Cardiac septum (tissue), 1 donor: Measurements from ENCODE around the gene IRAK4. TPM values are rescaled to one million over a fixed set of nuclear protein-coding genes. Genes with fewer than 3 reads are reported as not detected.
A peak's percentile ranks its signal among the peaks of the same experiment; 100 is the strongest.
"Not testable (repeated sequence)": the region's sequence is repeated elsewhere in the genome, so short reads cannot be mapped to it uniquely, and the experiment has no call there.

ENCODE experiments used
- DNase-seq: peaks from one replicate; pipeline ENCODE4 v3.0.0-alpha.2; 2020; ENCODE audit warnings: low spot score
- intact Hi-C: fragments of 100-400 bp; cut with DNase I; formaldehyde crosslinking; loops from one replicate; pipeline ENCODE4 v1.14.0; 2022
- long read RNA-seq: library from polyadenylated mRNA; unstranded; transcript quantifications from one replicate; pipeline ENCODE4 v2.0.0, GENCODE V29; 2021
- total RNA-seq: library from RNA; stranded (reverse); fragmentation: NEBNext Ultra II Directional; extraction: Animal tissue kit (Norgen Biotek cat#: 25700); gene quantifications from one replicate; pipeline ENCODE4 v1.2.1, GENCODE V29; 2021
- donor health status: DM: no; HTN: no; CAD: no.

The IRAK4 gene
- 7.8 TPM for total RNA-seq
- long read RNA-seq, full-length matches to known transcripts, result 4 of 5 reads
- long read RNA-seq, partial matches to known transcripts, result 0 of 5 reads
- long read RNA-seq, other reads (novel, unspliced or antisense), result 1 of 5 reads

DNA sequence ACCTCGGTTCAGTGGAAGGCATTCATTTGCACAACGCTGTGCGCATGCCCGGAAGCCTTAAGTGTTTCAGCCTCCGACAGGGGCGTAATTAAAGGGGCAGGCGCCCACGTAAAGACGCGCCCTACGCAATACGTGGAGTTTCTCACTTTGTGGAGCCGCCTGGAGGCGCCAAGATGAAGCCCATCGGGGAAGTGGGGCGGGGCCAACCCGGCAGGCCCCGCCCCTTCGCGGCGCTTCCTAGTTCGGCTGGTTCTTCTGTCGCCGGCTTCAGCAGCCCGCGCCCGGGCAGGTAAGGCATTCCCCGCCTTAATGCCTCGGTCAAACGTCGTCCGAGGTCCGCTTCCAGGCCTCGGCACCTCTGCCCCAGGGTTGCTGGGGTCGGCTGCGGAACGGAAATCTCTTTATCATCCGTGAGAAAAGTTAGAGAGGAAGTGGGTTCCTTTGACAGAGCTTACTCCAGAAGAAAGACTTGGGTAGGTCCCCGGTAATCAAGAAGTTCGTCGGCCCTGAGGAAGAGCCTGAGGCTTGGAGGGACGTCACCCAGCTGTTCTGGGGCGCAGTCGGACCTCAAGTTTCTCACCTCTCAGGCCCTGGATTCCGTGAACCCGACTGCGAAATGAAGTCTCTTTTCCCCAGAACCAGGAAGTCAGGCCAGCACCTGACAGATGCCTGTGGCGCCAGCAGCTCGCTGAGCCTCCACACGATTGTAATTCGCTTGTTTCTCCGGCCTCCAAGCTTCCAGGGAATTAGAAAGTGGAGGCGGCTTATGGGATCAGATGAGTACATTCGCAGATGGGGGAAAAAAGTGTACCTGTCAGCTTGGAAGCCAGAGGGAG, at the start of gene IRAK4, which contains the start of gene PUS7L:
Gene IRAK4, plus strand, starts transcription at position 224 of the 836 bp plus-strand sequence. CDS start 9,161 bp downstream, outside the sequence.
Gene PUS7L, minus strand, starts transcription at position 63 of the 836 bp plus-strand sequence. CDS start 3,545 bp downstream, outside the sequence.
- intact Hi-C loops, result loop anchor here (2.0 kb wide), 1 partner anchor 48 kb away; the partner anchor contains the start of gene TWF1
- DNase-seq, result peak; percentile 98

GRCh38 chr12:43711348-43711747, 47.4 kb upstream of the IRAK4 start:
- DNase-seq, result no peak
- intact Hi-C loops, result loop anchor here (10.0 kb wide), 1 partner anchor 763 kb away; no protein-coding TSS in a partner anchor

DNA sequence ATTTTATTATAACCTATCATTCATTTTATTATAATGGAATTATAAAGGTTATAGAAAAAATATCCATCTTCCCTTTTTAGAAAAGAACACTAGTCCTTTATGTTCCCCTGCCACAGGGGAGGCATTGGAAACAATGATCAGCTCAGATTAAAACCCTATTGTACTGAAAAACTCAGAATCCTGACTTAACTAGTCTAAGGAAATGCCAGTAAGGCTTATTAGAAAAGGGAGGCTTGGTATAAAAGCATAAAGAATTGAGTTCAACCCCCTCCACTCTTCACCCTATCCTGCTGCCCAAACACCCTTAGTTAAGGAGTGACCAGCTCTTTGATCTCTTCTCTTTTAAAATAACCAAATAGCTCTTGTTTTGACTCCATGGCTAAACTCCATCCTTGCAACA, 36.1 kb upstream of the IRAK4 start:
- DNase-seq, result no peak
- intact Hi-C loops, result no loop called here

DNA sequence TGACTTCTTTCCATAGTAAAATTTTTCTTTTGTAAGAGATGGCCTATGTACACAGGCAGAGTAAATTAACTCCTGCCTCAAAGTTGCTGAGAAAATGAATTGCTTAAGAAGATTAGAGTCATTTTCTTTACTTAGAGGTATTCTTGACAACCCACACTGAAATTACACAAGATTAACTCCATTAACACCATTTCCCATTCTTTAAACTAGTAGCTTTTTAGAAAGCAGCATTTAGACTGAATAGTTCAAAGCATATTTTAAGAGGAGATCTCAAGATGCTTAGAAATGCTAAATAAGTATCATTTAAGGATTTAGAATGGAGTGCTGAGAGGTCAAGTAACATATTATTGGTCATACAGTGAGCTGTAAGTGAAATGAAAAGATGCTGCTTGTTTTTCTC, 35.6 kb upstream of the IRAK4 start:
- intact Hi-C loops, result no loop called here

DNA sequence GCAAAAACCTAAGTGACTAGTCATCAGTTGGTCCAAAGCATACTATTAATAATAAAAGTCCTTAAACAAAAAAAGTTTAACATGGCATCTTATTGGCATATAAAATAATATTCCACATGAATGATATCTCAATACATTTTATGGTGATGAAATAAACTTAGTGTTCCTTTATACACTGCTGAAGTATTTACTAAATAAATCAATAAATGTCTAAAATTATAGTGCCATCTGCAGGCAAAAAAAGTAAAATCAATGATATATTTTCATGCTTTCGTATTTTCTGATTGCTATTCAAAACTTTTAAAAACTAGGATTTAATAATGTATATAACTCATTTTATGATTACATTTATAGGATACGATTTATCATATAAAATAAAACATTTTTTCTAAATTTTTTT, 30.6 kb upstream of the IRAK4 start:
- no peak for DNase-seq
- intact Hi-C loops, result no loop called here

More for the DNA sequence above, 35.6 kb upstream of the IRAK4 start:
- no peak for DNase-seq

- intact Hi-C loops, result no loop called here
- no peak for DNase-seq
Observed at GRCh38 chr12:43728698-43729097, 30.1 kb upstream of the IRAK4 start.

DNA sequence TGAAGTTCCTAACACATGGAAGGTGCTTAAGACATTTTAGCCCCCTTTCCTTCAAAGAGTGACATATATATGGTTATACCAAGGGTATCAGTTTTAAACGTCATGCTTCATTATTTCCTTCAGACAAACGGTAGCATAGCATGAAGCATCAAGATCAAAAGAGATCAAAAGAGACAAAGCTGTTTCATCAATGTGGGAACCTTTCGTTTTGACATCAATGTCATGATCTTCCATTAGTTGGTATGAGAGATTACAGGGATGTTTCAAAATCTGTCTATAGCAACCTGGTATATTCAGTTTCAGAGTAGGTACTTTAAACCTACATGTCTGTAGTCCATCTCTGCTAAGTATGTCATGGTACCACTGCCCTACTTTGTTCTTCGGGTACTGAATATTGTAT, 28.5 kb upstream of the IRAK4 start:
- intact Hi-C loops, result no loop called here
- no peak for DNase-seq

GRCh38 chr12:43733687-43734086, 25.1 kb upstream of the IRAK4 start:
- no peak for DNase-seq
- intact Hi-C loops, result no loop called here

- intact Hi-C loops, result no loop called here
- no peak for DNase-seq
Observed at GRCh38 chr12:43736927-43737440, 21.8 kb upstream of the IRAK4 start.

DNA sequence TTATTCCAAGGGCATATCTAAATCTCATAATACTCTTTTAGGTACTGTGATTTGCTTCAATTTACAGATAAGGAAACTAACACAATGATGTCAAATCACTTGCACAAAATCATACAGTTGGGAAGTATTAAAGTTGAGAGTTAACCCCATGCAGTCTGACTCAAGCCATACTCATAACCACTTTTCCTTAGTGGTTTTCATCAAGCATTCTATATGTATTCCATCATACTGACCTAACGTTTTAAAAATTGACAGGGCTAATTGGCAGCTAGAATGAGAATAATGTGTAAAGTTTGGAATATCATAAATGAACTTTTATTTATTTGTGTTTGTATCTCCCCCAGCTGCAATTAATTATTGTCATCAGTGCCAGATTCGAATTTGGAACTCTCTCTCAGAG, 21.1 kb upstream of the IRAK4 start:
- no peak for DNase-seq
- intact Hi-C loops, result no loop called here

DNA sequence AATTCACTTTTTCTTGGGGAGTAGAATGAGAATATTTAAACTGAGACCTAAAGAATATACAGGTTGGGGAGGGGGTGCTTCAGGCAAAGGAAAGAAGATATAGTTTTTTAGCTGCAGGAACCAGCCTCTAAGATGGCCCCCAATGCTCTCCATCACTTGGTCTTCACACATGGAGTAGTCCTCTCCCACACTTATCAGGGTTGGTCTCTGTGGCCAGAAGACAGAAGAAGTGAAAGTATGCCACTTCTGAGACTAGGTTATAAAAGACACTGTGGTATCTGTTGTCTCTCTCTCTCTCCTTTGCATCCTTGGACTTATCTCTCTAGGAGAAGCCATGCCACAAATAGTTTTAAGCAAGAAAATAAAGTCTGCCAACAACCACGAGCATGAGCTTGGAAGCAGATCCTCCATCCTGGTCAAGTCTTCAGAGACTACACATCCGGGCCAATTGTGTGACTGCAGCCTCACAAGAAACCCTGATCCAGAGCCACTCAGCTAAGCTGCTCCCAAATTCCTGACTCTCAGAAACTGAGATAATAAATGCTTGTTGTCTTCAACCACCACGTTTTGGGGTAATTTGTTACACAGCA, 18.1 kb upstream of the IRAK4 start:
- intact Hi-C loops, result no loop called here

GRCh38 chr12:43742106-43742505, 16.6 kb upstream of the IRAK4 start:
- no peak for DNase-seq
- intact Hi-C loops, result no loop called here

More for the DNA sequence above, 18.1 kb upstream of the IRAK4 start:
- no peak for DNase-seq

DNA sequence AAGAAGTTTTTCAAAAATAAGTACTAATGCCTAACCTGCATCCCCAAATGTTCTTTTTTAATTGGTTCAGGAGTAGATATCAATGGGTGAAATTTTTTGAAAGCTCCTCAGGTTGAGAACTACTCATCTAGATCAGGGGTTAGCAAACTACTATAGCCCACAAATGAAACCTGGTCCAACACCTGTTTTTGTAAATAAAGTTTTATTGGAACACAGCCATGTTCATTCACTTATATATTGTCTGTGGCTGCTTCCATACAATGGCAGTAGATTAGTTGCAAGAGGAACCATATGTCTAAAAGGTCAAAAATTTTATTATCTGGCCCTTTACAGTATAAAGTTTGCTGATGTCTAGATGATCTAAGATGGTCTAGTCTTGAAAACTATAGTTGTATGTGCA, 13.9 kb upstream of the IRAK4 start:
- intact Hi-C loops, result no loop called here
- DNase-seq, result no peak

DNA sequence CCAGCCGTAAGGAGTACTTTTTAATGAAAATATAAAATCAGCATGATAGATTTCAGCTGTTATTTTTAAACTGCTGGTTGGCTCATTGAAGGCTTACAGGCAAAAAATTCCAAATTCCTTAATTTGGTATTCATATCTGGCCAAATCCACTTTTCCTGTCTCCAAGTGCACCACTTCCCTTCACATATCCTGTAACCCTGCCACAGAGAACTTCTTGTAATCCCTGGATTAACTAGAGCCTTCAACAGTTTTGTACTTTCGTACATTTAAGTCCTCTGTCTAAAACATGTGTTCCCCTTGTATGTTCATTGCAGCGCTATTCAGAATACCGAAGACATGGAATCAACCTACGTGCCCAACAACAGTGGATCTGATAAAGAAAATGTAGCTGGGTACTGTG, 9.7 kb upstream of the IRAK4 start:
- intact Hi-C loops, result no loop called here
- no peak for DNase-seq

GRCh38 chr12:43750814-43751213, 7.9 kb upstream of the IRAK4 start:
- intact Hi-C loops, result no loop called here
- no peak for DNase-seq

DNA sequence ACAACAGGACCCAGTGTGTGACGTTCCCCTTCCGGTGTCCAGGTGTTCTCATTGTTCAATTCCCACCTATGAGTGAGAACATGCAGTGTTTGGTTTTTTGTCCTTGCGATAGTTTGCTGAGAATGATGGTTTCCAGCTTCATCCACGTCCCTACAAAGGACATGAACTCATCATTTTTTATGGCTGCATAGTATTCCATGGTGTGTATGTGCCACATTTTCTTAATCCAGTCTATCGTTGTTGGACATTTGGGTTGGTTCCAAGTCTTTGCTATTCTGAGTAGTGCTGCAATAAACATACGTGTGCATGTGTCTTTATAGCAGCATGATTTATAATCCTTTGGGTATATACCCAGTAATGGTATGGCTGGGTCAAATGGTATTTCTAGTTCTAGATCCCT, 7.4 kb upstream of the IRAK4 start:
- intact Hi-C loops, DNase-seq: not testable (repeated sequence)

DNA sequence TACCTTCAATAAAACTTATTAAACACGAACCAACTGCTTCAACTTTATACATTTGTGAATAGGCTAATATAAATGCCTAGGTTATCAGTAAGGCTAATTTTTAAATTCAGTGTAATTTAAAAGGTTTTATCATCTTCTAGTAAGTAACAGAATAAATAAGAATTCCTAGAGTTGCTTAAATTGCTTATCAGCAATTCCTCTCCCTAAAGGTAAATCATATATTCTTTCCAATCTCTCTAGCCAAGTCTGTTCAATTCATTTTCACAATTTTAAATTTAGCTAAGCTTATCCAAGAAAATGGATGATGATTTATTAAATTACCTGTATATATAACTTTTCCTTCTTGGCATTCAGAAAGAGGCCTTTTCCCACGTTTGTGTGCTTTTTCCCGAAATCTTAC, 4.7 kb upstream of the IRAK4 start:
- DNase-seq, result no peak
- intact Hi-C loops, result no loop called here

DNA sequence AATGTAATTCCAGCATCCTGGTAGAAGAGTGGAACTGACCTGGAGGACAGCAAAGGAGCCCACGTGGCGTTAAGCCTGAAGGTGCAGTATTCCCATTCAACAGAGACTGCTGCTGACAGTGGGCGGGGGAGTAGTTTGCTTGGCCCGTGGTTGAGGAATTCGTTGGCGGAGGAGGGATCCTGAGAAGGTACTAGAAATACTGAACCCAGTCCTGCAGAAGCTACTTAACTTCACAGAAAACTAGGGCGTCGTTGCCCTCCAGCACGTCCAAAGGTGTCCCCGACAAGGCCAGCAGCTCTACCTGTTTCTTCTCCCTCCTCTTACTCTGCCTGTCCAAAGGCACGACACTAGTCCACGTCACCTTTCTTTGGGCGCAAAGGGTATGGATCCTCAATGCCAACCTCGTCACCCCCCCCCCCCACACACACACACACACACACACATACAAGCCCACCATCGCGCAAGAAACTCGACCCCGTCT, 464 bp upstream of the IRAK4 start:
- peak; percentile 74 for DNase-seq
- intact Hi-C loops, result loop anchor here (2.0 kb wide), 1 partner anchor 49 kb away; the partner anchor contains the start of gene TWF1

- intact Hi-C loops, result no loop called here
- DNase-seq, result no peak
Observed at GRCh38 chr12:43760396-43760795, 1.6 kb downstream of the IRAK4 start.

GRCh38 chr12:43761500-43761899, 2.7 kb downstream of the IRAK4 start:
- no peak for DNase-seq
- intact Hi-C loops, result no loop called here
